Immature natural killer cell (primary cell): ENCODE data around the gene GPR171. TPM values are rescaled to one million over a fixed set of nuclear protein-coding genes. Genes with fewer than 3 reads are reported as not detected.

Experiments
- DNase-seq, 3 donors: peaks; one replicate each; pipeline ENCODE4 v3.0.0; 2022; ENCODE audit warnings: mixed read lengths in 1 of 3
- H3K27ac Mint-ChIP-seq, 6 donors: one replicate each; pipeline ENCODE4 v1.8.0; 2020; ENCODE audit warnings: mixed read lengths in 6 of 6, mild to moderate bottlenecking in 5 of 6, inconsistent platforms in 4 of 6, moderate library complexity in 3 of 6
- H3K27me3 Mint-ChIP-seq, 3 donors: one replicate each; pipeline ENCODE4 v1.8.0; 2020 to 2021; ENCODE audit warnings: low read depth in 3 of 3, mild to moderate bottlenecking in 3 of 3, mixed read lengths in 3 of 3, moderate library complexity in 3 of 3, inconsistent platforms in 1 of 3
- H3K36me3 Mint-ChIP-seq, 3 donors: one replicate each; pipeline ENCODE4 v1.8.0; 2020; ENCODE audit warnings: mixed read lengths in 3 of 3, inconsistent platforms in 2 of 3, mild to moderate bottlenecking in 2 of 3
- H3K4me1 Mint-ChIP-seq, 2 donors: one replicate each; pipeline ENCODE4 v1.8.0; 2020; ENCODE audit warnings: inconsistent platforms in 2 of 2, mild to moderate bottlenecking in 2 of 2, mixed read lengths in 2 of 2, moderate library complexity in 1 of 2
- H3K4me3 Mint-ChIP-seq, 5 donors: one replicate each; pipeline ENCODE4 v1.8.0; 2020; ENCODE audit warnings: mild to moderate bottlenecking in 5 of 5, mixed read lengths in 5 of 5, inconsistent platforms in 3 of 5, moderate library complexity in 3 of 5
- H3K9me3 Mint-ChIP-seq, 6 donors: one replicate each; pipeline ENCODE4 v1.8.0; 2020; ENCODE audit warnings: mild to moderate bottlenecking in 6 of 6, mixed read lengths in 6 of 6, inconsistent platforms in 4 of 6, moderate library complexity in 3 of 6
- polyA plus RNA-seq, 3 donors: library from polyadenylated mRNA; unstranded; fragments of 300-500 nt; fragmentation: Illumina TruSeq; gene quantifications; one replicate each; pipeline ENCODE4 v1.2.3, GENCODE V29; 2021

GPR171 gene
- polyA plus RNA-seq, 3 donors from 2014 or later = 9.3 to 16.5 (median 13.5) TPM

- H3K27ac Mint-ChIP-seq = no peak overlapping the region
- no peak overlapping the region for H3K4me3 Mint-ChIP-seq
- peak in 1 of 3 donors; percentile 44 for DNase-seq
Measured at GRCh38 chr3:151156618-151157216, 46.3 kb downstream of the GPR171 start.

GRCh38 chr3:151155409-151156128 lies 47.4 kb downstream of the GPR171 start:
- H3K4me3 Mint-ChIP-seq = no peak overlapping the region
- no peak overlapping the region for H3K27ac Mint-ChIP-seq
- H3K4me1 Mint-ChIP-seq = no peaks in the 10 kb centered on the region
- H3K9me3 Mint-ChIP-seq = no peaks in the 10 kb centered on the region
- no peak for DNase-seq
- H3K36me3 Mint-ChIP-seq = no peaks in the 10 kb centered on the region
- peaks cover 0 to 6% (median 2%) of the 10 kb centered on the region in 3 donors for H3K27me3 Mint-ChIP-seq

More at GRCh38 chr3:151156618-151157216, 46.3 kb downstream of the GPR171 start:
- peaks cover 0 to 5% (median 2%) of the 10 kb centered on the region in 3 donors for H3K27me3 Mint-ChIP-seq
- no peaks in the 10 kb centered on the region for H3K9me3 Mint-ChIP-seq
- no peaks in the 10 kb centered on the region for H3K36me3 Mint-ChIP-seq
- no peaks in the 10 kb centered on the region for H3K4me1 Mint-ChIP-seq

- H3K9me3 Mint-ChIP-seq = no peaks in the 10 kb centered on the region
- H3K36me3 Mint-ChIP-seq = no peaks in the 10 kb centered on the region
- H3K4me3 Mint-ChIP-seq = no peak overlapping the region
- H3K27me3 Mint-ChIP-seq = peaks cover 0 to 6% (median 2%) of the 10 kb centered on the region in 3 donors
- no peak overlapping the region for H3K27ac Mint-ChIP-seq
- no peak for DNase-seq
- H3K4me1 Mint-ChIP-seq = no peaks in the 10 kb centered on the region
Measured at GRCh38 chr3:151154566-151154965, 48.5 kb downstream of the GPR171 start.

- Mint-ChIP-seq H3K36me3 (no peaks in the 10 kb centered on the region), H3K9me3 (no peaks in the 10 kb centered on the region)
Measured at GRCh38 chr3:151152455-151153079, 50.4 kb downstream of the GPR171 start.

More at GRCh38 chr3:151152455-151153079, 50.4 kb downstream of the GPR171 start:
- peaks cover 0 to 6% (median 2%) of the 10 kb centered on the region in 3 donors for H3K27me3 Mint-ChIP-seq
- peaks cover 0 to 4% of the 10 kb centered on the region in 2 donors for H3K4me1 Mint-ChIP-seq
- H3K4me3 Mint-ChIP-seq = no peak overlapping the region
- H3K27ac Mint-ChIP-seq = no peak overlapping the region
- DNase-seq = no peak

Other genes with a start within 250 kb of the GPR171 start
- not detected for gene CLRN1, start 230.5 kb downstream of the GPR171 start, polyA plus RNA-seq
- under 1 TPM in 1 of 3 donors, not detected in 2; 0.18 TPM for gene MED12L, start 117.6 kb downstream of the GPR171 start, polyA plus RNA-seq
- gene P2RY14, start 75.3 kb upstream of the GPR171 start, polyA plus RNA-seq = 1 to 10 TPM; 1.2 to 2.8 (median 1.5) TPM
- gene GPR87, start 113.6 kb upstream of the GPR171 start, polyA plus RNA-seq = not detected
- under 1 TPM in 2 of 3 donors, not detected in 1; 0.18 to 0.50 TPM for gene P2RY13, start 126.3 kb upstream of the GPR171 start, polyA plus RNA-seq
- gene P2RY12, start 181.5 kb upstream of the GPR171 start, polyA plus RNA-seq = under 1 TPM in 2 of 3 donors, not detected in 1; 0.17 to 0.32 TPM